GM12891 (cell line): ENCODE results near the gene ROBO1.

Experiments used
- POLR2A ChIP-seq: IDR thresholded peaks from 2 replicates; pipeline ENCODE4 v1.6.1; 2011; ENCODE audit warnings: low read depth, low read length, control low read depth
- POLR2AphosphoS5 ChIP-seq: IDR thresholded peaks from 2 replicates; pipeline ENCODE4 v1.6.1; 2011; ENCODE audit warnings: low read depth, low read length, control low read depth
- SPI1 ChIP-seq: IDR thresholded peaks from 2 replicates; pipeline ENCODE4 v1.6.1; 2011; ENCODE audit warnings: low read depth, low read length, control low read depth
- TAF1 ChIP-seq: IDR thresholded peaks from 2 replicates; pipeline ENCODE4 v1.6.1; 2011; ENCODE audit warnings: low read depth, low read length, control low read depth

GRCh38 chr3:79317551-79318518 is 450.0 kb downstream of the ROBO1 start:
- TF ChIP-seq POLR2A (no peak), TAF1 (no peak), POLR2AphosphoS5 (no peak), SPI1 (no peak)
